NB4 (cell line): Measurements from ENCODE around the gene UFD1.

Source experiments
- DNase-seq: peaks from one replicate; pipeline ENCODE4 v3.0.0; 2010; ENCODE audit warnings: low read depth
- H3K4me3 ChIP-seq: one replicate; pipeline ENCODE4 v1.5.1; 2011; ENCODE audit warnings: mild to moderate bottlenecking, low read depth, low read length, moderate library complexity
- CTCF ChIP-seq: IDR thresholded peaks from one replicate; pipeline ENCODE4 v1.5.1; 2012; ENCODE audit warnings: low read depth, low read length
- MAX ChIP-seq: IDR thresholded peaks from 2 replicates; pipeline ENCODE4 v1.6.1; 2011; ENCODE audit warnings: low read depth, low read length
- MYC ChIP-seq: IDR thresholded peaks from 2 replicates; pipeline ENCODE4 v1.6.1; 2011; ENCODE audit warnings: low read depth, low read length
- POLR2A ChIP-seq: IDR thresholded peaks from 2 replicates; pipeline ENCODE4 v1.6.1; 2011; ENCODE audit warnings: mild to moderate bottlenecking; ENCODE audit not compliant: insufficient read length; ENCODE audit errors: extremely low read depth

UFD1 gene

GRCh38 chr22:19422440-19423301 is 56.3 kb downstream of the UFD1 start:
- no peak for DNase-seq
- no peak overlapping the region for H3K4me3 ChIP-seq
- no peak for TF ChIP-seq MAX
- TF ChIP-seq CTCF: no peak
- no peak for TF ChIP-seq POLR2A
- TF ChIP-seq MYC: no peak

GRCh38 chr22:19420321-19420720 is 58.7 kb downstream of the UFD1 start:
- H3K4me3 ChIP-seq: no peak overlapping the region
- TF ChIP-seq POLR2A (no peak), MYC (no peak), CTCF (no peak), MAX (no peak)
- no peak for DNase-seq

GRCh38 chr22:19419464-19420178 is 59.4 kb downstream of the UFD1 start:
- H3K4me3 ChIP-seq: no peak overlapping the region
- peak; percentile 51 for DNase-seq
- no peak for TF ChIP-seq MYC
- TF ChIP-seq MAX: no peak

GRCh38 chr22:19419086-19419463 is 59.9 kb downstream of the UFD1 start:
- DNase-seq: peak; percentile 84
- TF ChIP-seq MAX (peak; percentile 43), CTCF (no peak)

GRCh38 chr22:19412923-19413322 is 66.1 kb downstream of the UFD1 start:
- H3K4me3 ChIP-seq: no peak overlapping the region
- DNase-seq: no peak
- TF ChIP-seq MAX: no peak
- TF ChIP-seq CTCF: no peak
- TF ChIP-seq POLR2A: no peak

More at GRCh38 chr22:19419086-19419463, 59.9 kb downstream of the UFD1 start:
- no peak overlapping the region for H3K4me3 ChIP-seq

GRCh38 chr22:19412478-19412877 is 66.5 kb downstream of the UFD1 start:
- TF ChIP-seq CTCF (no peak), MYC (no peak), POLR2A (no peak), MAX (no peak)
- DNase-seq: no peak
- H3K4me3 ChIP-seq: no peak overlapping the region
